H1 (cell line): ENCODE results near the gene TBCB. TPM values are rescaled to one million over a fixed set of nuclear protein-coding genes. Genes with fewer than 3 reads are reported as not detected.

Experiments
- RAD21 ChIP-seq, 2 experiments: IDR thresholded peaks in 1 of 2; conservative IDR thresholded peaks in 1 of 2; 2 replicates each; pipeline ENCODE4 v1.6.1; 2011; ENCODE audit warnings: low read depth in 2 of 2, low read length in 2 of 2, improper control_type of control experiment in 1 of 2, inconsistent platforms in 1 of 2, mild to moderate bottlenecking in 1 of 2, moderate library complexity in 1 of 2
- RXRA ChIP-seq: IDR thresholded peaks from 2 replicates; pipeline ENCODE4 v1.6.1; 2011; ENCODE audit warnings: low read depth, mild to moderate bottlenecking, low read length, moderate library complexity; ENCODE audit not compliant: insufficient read depth
- polyA plus RNA-seq, 7 experiments: library from polyadenylated mRNA; depleted of rRNA in 3 of 7; stranded (reverse) in 5 of 7; unstranded in 2 of 7; fragments of >200 nt in 5 of 7; fragments of 200-250 nt in 2 of 7; gene quantifications; 1 replicate in 5 of 7; 2 replicates in 1 of 7; 4 replicates in 1 of 7; pipeline versions ENCODE4 v1.2.1 to v1.2.3, GENCODE V29; 2011 to 2013; ENCODE audit warnings: missing spikeins in 2 of 7, mixed read lengths in 2 of 7
- total RNA-seq: library from RNA; stranded (reverse); fragmentation: NEBNext Ultra II Directional; extraction: Animal tissue kit (Norgen Biotek cat#: 25700); gene quantifications from 2 replicates; pipeline ENCODE4 v1.2.1, GENCODE V29; 2021

The TBCB gene
- total and polyA plus RNA-seq, 2 of the 8 experiments (the other 6 are each of a cell fraction or from before 2014, with no cell fraction given) = 153 to 286 TPM

DNA sequence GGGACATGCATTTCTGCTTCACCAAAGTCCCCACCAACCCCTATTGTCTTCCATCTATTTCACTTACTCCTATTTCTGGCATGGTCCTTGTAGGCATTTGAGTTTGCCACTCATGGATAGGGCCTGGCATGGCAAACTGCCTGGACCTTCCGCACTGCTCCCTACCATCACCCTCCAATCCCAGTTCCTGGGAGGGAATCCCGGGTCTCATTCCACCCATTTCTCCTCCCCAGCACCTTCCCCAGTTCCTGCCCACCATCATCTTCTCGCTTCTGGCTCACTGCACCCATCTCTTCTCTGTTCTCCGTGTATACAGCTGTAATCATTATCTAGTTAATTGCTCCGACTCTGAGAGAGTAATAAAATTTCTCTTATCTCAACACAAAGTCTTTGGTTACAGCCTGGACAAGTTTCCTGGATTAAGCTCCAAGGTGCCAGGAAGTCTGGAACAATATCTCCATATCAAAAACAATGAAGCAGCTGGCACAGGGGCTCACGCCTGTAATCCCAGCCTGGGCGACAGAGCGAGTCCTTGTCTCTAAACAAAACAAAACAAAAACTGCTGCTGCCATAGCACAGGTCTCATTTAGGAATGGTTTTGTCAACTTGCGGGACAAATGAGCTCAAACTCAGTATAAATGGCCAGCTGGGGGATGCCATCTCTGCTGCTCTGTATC lies 54.0 kb downstream of the TBCB start (continued):
- TF ChIP-seq RXRA = no peak
- TF ChIP-seq RAD21 (IDR thresholded peaks at IDR 0.05 in 1 of 2, conservative IDR thresholded peaks at IDR 0.05 in 1 of 2; ENCODE audit: low read depth in 2 of 2, low read length in 2 of 2) = no peak
